ENCODE data around the gene SMC1A.

Gene SMC1A

DNA sequence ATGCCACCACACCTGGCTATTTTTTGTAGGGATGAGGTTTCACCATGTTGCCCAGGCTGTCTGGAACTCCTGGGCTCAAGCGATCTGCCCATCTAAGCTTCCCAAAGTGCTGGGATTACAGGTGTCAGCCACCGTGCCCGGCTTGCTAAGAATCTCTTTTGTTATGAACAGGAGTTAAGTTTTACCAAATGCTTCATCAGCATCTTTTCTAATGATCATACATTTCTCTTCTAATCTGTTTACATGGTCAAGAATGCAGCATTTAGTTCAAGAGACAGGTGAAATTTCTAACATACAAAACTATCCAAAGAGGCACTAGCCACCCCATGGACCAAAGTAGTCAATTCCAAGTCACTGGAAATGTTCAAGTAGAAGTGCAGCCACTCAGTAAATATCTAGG is 88.6 kb downstream of the SMC1A start:
- DNase-seq, result no peak

DNA sequence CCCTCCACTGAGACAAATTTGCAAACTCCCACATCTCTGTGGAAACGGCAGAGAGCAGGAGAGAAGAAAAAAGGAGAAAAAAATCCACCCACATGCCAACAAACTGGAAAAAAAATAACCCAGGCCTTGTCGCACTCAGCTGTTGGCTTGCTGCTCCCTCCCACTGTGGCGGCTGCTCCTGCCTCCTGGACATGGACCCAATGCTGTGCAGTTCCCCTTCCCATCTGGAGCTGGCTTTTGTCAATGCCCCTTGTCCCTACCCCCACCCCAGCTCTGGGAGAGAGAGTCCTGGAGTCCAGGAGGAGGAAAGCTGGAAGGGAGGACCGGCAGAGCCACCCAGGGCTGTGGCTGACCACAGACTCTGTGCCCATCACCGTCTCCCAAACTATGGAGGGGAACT is 90.2 kb downstream of the SMC1A start:
- DNase-seq, result no peak

DNA sequence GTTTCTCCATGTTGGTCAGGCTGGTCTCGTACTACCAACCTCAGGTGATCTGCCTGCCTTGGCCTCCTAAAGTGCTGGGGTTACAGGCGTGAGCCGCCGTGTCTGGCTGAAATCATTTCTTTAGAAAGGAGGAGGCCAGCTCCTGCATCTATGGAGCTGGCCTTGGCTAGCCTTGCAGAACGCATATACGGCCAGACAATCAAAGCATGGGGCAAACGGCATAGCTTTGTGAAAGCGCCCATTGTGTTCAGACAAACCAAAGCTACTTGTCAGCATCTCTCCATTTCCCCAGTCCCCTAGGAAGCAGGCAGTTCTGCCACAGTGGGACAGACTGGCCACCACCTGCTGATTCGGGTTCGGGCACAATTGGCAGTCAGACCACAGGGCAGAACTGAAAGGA is 92.1 kb downstream of the SMC1A start:
- no peak for DNase-seq

DNA sequence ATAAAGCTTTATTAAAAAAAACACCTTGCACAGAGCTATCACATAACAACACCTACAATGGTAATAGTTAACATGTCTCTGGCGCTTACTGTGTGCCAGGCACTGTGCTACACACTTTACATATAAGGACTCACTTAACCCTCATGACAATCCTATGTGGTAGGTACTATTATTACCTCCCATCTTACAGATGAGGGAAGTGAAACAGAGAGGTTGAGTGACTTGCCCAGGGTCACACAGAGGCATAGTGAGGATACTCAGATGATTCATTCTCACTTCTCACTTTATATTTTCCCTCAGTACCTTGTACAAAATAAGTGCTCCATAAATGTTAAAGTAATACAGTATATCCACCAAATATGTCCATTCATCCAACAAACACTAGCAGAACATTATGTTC is 97.7 kb downstream of the SMC1A start:
- DNase-seq, result no peak

All from hematopoietic multipotent progenitor cell treated with erythropoietin and hydrocortisone succinate and interleukin-3 and kit ligand, for 4 days (in vitro differentiated cells).